CD4-positive, alpha-beta T cell (primary cell): ENCODE measurements around the gene RPS27A. TPM values are rescaled to one million over a fixed set of nuclear protein-coding genes. Genes with fewer than 3 reads are reported as not detected.

Source experiments
- ATAC-seq: fragments of 200-7000 bp; cut with Tn5 transposase; one replicate; pipeline ENCODE4 v1.10.0; 2022; ENCODE audit warnings: mild to moderate bottlenecking; ENCODE audit not compliant: poor library complexity
- CTCF ChIA-PET: fragments of 350-600 bp; sonication (Branson Sonifier 250); formaldehyde crosslinking; loops from one replicate; lab custom pipeline; 2021; ENCODE audit warnings: antibody characterized with exemption, inconsistent platforms; lab: Charles Lee
- POLR2A ChIA-PET: fragments of 350-600 bp; sonication (Branson Sonifier 250); formaldehyde crosslinking; loops from one replicate; lab custom pipeline; 2021; ENCODE audit warnings: antibody characterized with exemption, inconsistent platforms; lab: Charles Lee
- DNase-seq, 14 experiments: peaks; one replicate each; pipeline ENCODE4 v3.0.0-alpha.2; 2013 to 2020; ENCODE audit warnings: mixed read lengths in 2 of 14
- H3K27ac ChIP-seq, 2 donors: one replicate each; pipeline versions ENCODE4 v1.5.1 to v1.7.0; 2013; ENCODE audit warnings: low read length in 2 of 2, low read depth in 1 of 2, mild to moderate bottlenecking in 1 of 2
- H3K27me3 ChIP-seq, 2 experiments: 1 replicate in 1 of 2; 2 replicates in 1 of 2; pipeline versions ENCODE4 v1.6.1 to v1.7.0; 2013; ENCODE audit warnings: low read length in 2 of 2, control low read depth in 1 of 2, mild to moderate bottlenecking in 1 of 2, moderate library complexity in 1 of 2; ENCODE audit not compliant: insufficient read depth in 2 of 2, control insufficient read depth in 1 of 2
- H3K36me3 ChIP-seq: one replicate; pipeline ENCODE4 v1.6.1; 2013; ENCODE audit warnings: low read length, control low read depth; ENCODE audit not compliant: insufficient read depth
- H3K4me1 ChIP-seq: one replicate; pipeline ENCODE4 v1.6.1; 2013; ENCODE audit warnings: low read length, control low read depth; ENCODE audit not compliant: insufficient read depth
- H3K4me3 ChIP-seq: one replicate; pipeline ENCODE4 v1.5.1; 2013; ENCODE audit warnings: mild to moderate bottlenecking, low read length, moderate library complexity
- H3K9me3 ChIP-seq, 2 experiments: 1 replicate in 1 of 2; 2 replicates in 1 of 2; pipeline versions ENCODE4 v1.6.1 to v1.7.0; 2013; ENCODE audit warnings: low read length in 2 of 2, mild to moderate bottlenecking in 2 of 2, control low read depth in 1 of 2, moderate library complexity in 1 of 2; ENCODE audit not compliant: control insufficient read depth in 1 of 2, insufficient read depth in 1 of 2
- H3K27ac Mint-ChIP-seq: one replicate; pipeline ENCODE4 v1.8.0; 2020; ENCODE audit warnings: mixed read lengths
- H3K27me3 Mint-ChIP-seq: one replicate; pipeline ENCODE4 v1.8.0; 2021; ENCODE audit warnings: mixed read lengths
- H3K36me3 Mint-ChIP-seq: one replicate; pipeline ENCODE4 v1.8.0; 2021; ENCODE audit warnings: low read depth, mixed read lengths
- H3K4me1 Mint-ChIP-seq: one replicate; pipeline ENCODE4 v1.8.0; 2021; ENCODE audit warnings: low read depth, mixed read lengths
- H3K4me3 Mint-ChIP-seq: one replicate; pipeline ENCODE4 v1.8.0; 2020; ENCODE audit warnings: mild to moderate bottlenecking, mixed read lengths
- H3K9me3 Mint-ChIP-seq: one replicate; pipeline ENCODE4 v1.8.0; 2020; ENCODE audit warnings: mixed read lengths
- intact Hi-C, 2 experiments: fragments of 100-400 bp; cut with DNase I in 1 of 2; cut with micrococcal nuclease in 1 of 2; formaldehyde crosslinking; loops; one replicate each; pipeline versions ENCODE4 v1.15.1 to v1.9.0; 2023 to 2025; cut with DNase I, micrococcal nuclease
- total RNA-seq, 174 experiments: library from RNA in 2 of 174; stranded (reverse) in 2 of 174; gene quantifications; one replicate each; pipeline ENCODE4 v1.2.3 and lab custom pipeline; 2021 to 2026
- TF ChIP-seq, protein P1 (sequence below): fragments of 200-600 bp; IDR thresholded peaks from one replicate; pipeline ENCODE4 v1.8.0; 2022; ENCODE audit warnings: antibody characterized with exemption, mild to moderate bottlenecking

Gene RPS27A
- total RNA-seq, 2 experiments from 2014 or later = 2,201 to 2,315 TPM

- CTCF ChIA-PET = no interaction called here
- Mint-ChIP-seq H3K9me3 (no peaks in the 10 kb centered on the region), H3K27ac (peak overlapping the region; percentile 7), H3K27me3 (no peaks in the 10 kb centered on the region), H3K4me1 (peaks cover 3% of the 10 kb centered on the region), H3K36me3 (peaks cover 62% of the 10 kb centered on the region), H3K4me3 (no peak overlapping the region)
- DNase-seq (no peak), ATAC-seq (no peak)
- Histone ChIP-seq H3K27me3 (no peaks in the 10 kb centered on the region), H3K27ac (no peak overlapping the region), H3K4me1 (no peaks in the 10 kb centered on the region), H3K9me3 (no peaks in the 10 kb centered on the region), H3K4me3 (no peak overlapping the region), H3K36me3 (peaks cover 46% of the 10 kb centered on the region)
- TF ChIP-seq, protein P1, sequence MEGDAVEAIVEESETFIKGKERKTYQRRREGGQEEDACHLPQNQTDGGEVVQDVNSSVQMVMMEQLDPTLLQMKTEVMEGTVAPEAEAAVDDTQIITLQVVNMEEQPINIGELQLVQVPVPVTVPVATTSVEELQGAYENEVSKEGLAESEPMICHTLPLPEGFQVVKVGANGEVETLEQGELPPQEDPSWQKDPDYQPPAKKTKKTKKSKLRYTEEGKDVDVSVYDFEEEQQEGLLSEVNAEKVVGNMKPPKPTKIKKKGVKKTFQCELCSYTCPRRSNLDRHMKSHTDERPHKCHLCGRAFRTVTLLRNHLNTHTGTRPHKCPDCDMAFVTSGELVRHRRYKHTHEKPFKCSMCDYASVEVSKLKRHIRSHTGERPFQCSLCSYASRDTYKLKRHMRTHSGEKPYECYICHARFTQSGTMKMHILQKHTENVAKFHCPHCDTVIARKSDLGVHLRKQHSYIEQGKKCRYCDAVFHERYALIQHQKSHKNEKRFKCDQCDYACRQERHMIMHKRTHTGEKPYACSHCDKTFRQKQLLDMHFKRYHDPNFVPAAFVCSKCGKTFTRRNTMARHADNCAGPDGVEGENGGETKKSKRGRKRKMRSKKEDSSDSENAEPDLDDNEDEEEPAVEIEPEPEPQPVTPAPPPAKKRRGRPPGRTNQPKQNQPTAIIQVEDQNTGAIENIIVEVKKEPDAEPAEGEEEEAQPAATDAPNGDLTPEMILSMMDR = no peak
- POLR2A ChIA-PET = interaction anchor here (0.7 to 1.2 kb wide), 3 partner anchors 10 to 20 kb away, joined by 3 to 4 read pairs (median 4); partner anchors contain the start of genes CLHC1 and RPS27A
- intact Hi-C loops = no loop called here
Measured at GRCh38 chr2:55242617-55243016, 10.1 kb downstream of the RPS27A start.

GRCh38 chr2:55245411-55245810, 12.9 kb downstream of the RPS27A start:
- POLR2A ChIA-PET = no interaction called here
- CTCF ChIA-PET = no interaction called here
- no peak for ATAC-seq

GRCh38 chr2:55247025-55247424, 14.5 kb downstream of the RPS27A start:
- Mint-ChIP-seq H3K27me3 (no peaks in the 10 kb centered on the region), H3K9me3 (no peaks in the 10 kb centered on the region), H3K36me3 (peaks cover 85% of the 10 kb centered on the region), H3K4me3 (no peak overlapping the region), H3K27ac (no peak overlapping the region), H3K4me1 (no peaks in the 10 kb centered on the region)
- Histone ChIP-seq H3K27me3 (no peaks in the 10 kb centered on the region), H3K36me3 (peaks cover 56% of the 10 kb centered on the region), H3K27ac (no peak overlapping the region), H3K4me1 (no peaks in the 10 kb centered on the region), H3K9me3 (no peaks in the 10 kb centered on the region), H3K4me3 (no peak overlapping the region)
- ChIA-PET POLR2A (interaction anchor here (1.0 kb wide), 1 partner anchor 15 kb away, joined by 3 read pairs; the partner anchor contains the start of genes CLHC1 and RPS27A), CTCF (no interaction called here)
- TF ChIP-seq, protein P1 = no peak
- DNase-seq = no peak
- intact Hi-C loops = no loop called here
- ATAC-seq = no peak

More at GRCh38 chr2:55245411-55245810, 12.9 kb downstream of the RPS27A start:
- Histone ChIP-seq H3K4me3 (no peak overlapping the region), H3K9me3 (no peaks in the 10 kb centered on the region), H3K27ac (no peak overlapping the region), H3K27me3 (no peaks in the 10 kb centered on the region), H3K36me3 (peaks cover 50% of the 10 kb centered on the region), H3K4me1 (no peaks in the 10 kb centered on the region)
- no peaks in the 10 kb centered on the region for H3K27me3 Mint-ChIP-seq
- no peak overlapping the region for H3K27ac Mint-ChIP-seq
- TF ChIP-seq, protein P1 = no peak
- H3K4me1 Mint-ChIP-seq = no peaks in the 10 kb centered on the region
- peaks cover 73% of the 10 kb centered on the region for H3K36me3 Mint-ChIP-seq
- no peak overlapping the region for H3K4me3 Mint-ChIP-seq
- no peak for DNase-seq
- H3K9me3 Mint-ChIP-seq = no peaks in the 10 kb centered on the region
- intact Hi-C loops = no loop called here
